ENCODE measurements around the gene CCDC32.

Gene CCDC32

DNA sequence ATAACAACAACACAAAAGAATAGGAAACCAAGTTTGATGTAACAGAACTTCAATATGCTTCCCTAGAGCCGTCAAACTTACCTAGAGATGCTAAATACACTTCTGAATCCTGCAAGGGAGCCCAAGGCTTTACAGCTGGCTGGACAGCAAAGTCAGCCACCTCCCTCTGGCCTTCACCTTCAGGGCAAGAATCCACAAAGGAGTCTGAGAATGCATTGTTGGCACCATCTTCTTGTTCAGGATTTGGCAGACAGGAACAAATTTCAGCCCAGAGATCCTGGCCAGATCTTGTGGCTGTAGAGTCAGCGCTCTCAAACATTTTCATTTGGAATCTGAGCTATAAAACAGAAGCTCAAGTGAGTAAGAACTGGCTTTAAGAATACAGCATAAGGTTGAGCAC, 2.2 kb downstream of the CCDC32 start:
- Histone ChIP-seq H3K14ac (ENCODE audit: low read length) (no peak overlapping the region), H2AK5ac (ENCODE audit: low read length) (no peak overlapping the region), H2BK12ac (ENCODE audit: low read length) (no peak overlapping the region), H3K27me3 (ENCODE audit: insufficient read depth, low read length) (no peaks in the 10 kb centered on the region), H3K4me2 (ENCODE audit: low read length) (no peak overlapping the region), H2BK120ac (ENCODE audit: insufficient read depth, low read length, poor library complexity) (no peak overlapping the region), H4K8ac (ENCODE audit: low read depth, low read length) (no peak overlapping the region), H4K12ac (ENCODE audit: low read depth, low read length) (no peak overlapping the region), H3K27ac (ENCODE audit: low read depth, low read length) (no peak overlapping the region), H2BK5ac (ENCODE audit: low read depth, low read length, poor library complexity) (no peak overlapping the region), H2AFZ (ENCODE audit: insufficient read depth, low read length, poor library complexity) (no peak overlapping the region), H3K36me3 (ENCODE audit: control insufficient read depth in 1 of 2, insufficient read depth in 2 of 2, low read length in 2 of 2) (peaks cover 0 to 3% of the 10 kb centered on the region in 2 experiments), H3K23ac (ENCODE audit: low read length) (no peak overlapping the region), H4K91ac (ENCODE audit: low read depth, low read length) (no peak overlapping the region), H3K9ac (ENCODE audit: low read length) (no peak overlapping the region), H3K79me2 (ENCODE audit: control insufficient read depth, insufficient read depth, low read length, poor library complexity) (peaks cover 2% of the 10 kb centered on the region), H3K9me3 (ENCODE audit: insufficient read depth, low read depth, low read length) (no peaks in the 10 kb centered on the region), H3K79me1 (ENCODE audit: low read length) (peaks cover 4% of the 10 kb centered on the region), H3K18ac (ENCODE audit: low read length) (no peak overlapping the region), H3K4me1 (ENCODE audit: control insufficient read depth in 1 of 2, insufficient read depth in 2 of 2, low read length in 2 of 2) (peaks cover 2% of the 10 kb centered on the region in 2 experiments), H3K4me3 (ENCODE audit: low read depth, low read length) (no peak overlapping the region), H3K4ac (ENCODE audit: low read depth, low read length) (no peak overlapping the region)
- no peak for DNase-seq
- WGBS (ENCODE audit: extremely low coverage, insufficient coverage, insufficient read length) = no CpG with 5 or more reads among the region's 2 CpGs

DNA sequence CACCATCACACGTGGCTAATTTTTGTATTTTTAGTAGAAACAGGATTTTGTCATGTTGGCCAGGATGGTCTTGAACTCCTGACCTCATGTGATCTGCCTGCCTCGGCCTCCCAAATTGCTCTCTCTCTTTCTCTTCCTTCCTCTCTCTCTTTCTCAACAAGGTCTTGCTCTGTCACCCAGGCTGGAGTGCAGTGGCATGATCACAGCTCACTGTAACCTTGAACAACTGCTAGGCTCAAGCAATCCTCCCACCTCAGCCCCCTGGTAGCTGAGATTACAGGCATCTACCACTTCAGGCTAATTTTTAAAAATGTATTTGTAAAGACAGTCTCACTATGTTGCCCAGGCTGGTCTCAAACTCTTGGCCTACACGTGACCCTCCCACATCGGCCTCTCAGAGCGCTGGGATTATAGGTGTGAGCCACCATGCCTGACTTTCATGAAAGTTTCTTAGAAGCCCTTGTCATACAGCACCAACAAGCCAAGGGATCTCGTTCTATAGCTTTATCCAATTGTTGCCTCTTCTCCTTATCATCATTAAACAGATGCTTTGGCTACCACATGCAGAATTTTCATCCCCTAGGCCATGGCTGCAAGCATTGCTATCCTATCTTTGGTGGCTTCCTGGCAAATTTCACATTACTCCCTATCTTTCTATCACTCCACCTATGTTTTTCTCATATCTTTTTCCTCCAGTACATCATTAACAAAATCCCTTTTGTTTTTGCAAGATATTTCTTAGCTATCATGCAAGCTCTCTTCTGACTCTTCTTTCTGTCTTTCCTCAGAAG, 5.7 kb downstream of the CCDC32 start:
- no peak overlapping the region for H4K8ac ChIP-seq (ENCODE audit: low read depth, low read length)
- no peak overlapping the region for H4K91ac ChIP-seq (ENCODE audit: low read depth, low read length)
- no peak overlapping the region for H3K4ac ChIP-seq (ENCODE audit: low read depth, low read length)
- H3K36me3 ChIP-seq (ENCODE audit: control insufficient read depth in 1 of 2, insufficient read depth in 2 of 2, low read length in 2 of 2) = peaks cover 2 to 11% of the 10 kb centered on the region in 2 experiments
- H3K27ac ChIP-seq (ENCODE audit: low read depth, low read length) = no peak overlapping the region
- H2BK12ac ChIP-seq (ENCODE audit: low read length) = no peak overlapping the region
- no peak overlapping the region for H3K18ac ChIP-seq (ENCODE audit: low read length)
- H3K23ac ChIP-seq (ENCODE audit: low read length) = no peak overlapping the region
- no peaks in the 10 kb centered on the region for H3K27me3 ChIP-seq (ENCODE audit: insufficient read depth, low read length)
- no peak overlapping the region for H2BK120ac ChIP-seq (ENCODE audit: insufficient read depth, low read length, poor library complexity)
- no peak overlapping the region for H3K9ac ChIP-seq (ENCODE audit: low read length)
- peaks cover 0 to 2% of the 10 kb centered on the region in 2 experiments for H3K4me1 ChIP-seq (ENCODE audit: control insufficient read depth in 1 of 2, insufficient read depth in 2 of 2, low read length in 2 of 2)
- H4K12ac ChIP-seq (ENCODE audit: low read depth, low read length) = no peak overlapping the region
- DNase-seq = peak; percentile 45 to 80
- no peak overlapping the region for H2AK5ac ChIP-seq (ENCODE audit: low read length)
- H3K79me1 ChIP-seq (ENCODE audit: low read length) = no peaks in the 10 kb centered on the region
- no peak overlapping the region for H2BK5ac ChIP-seq (ENCODE audit: low read depth, low read length, poor library complexity)
- H2AFZ ChIP-seq (ENCODE audit: insufficient read depth, low read length, poor library complexity) = no peak overlapping the region
- no peaks in the 10 kb centered on the region for H3K9me3 ChIP-seq (ENCODE audit: insufficient read depth, low read depth, low read length)
- no peak overlapping the region for H3K14ac ChIP-seq (ENCODE audit: low read length)
- H3K4me2 ChIP-seq (ENCODE audit: low read length) = no peak overlapping the region
- H3K4me3 ChIP-seq (ENCODE audit: low read depth, low read length) = no peak overlapping the region
- WGBS (ENCODE audit: extremely low coverage, insufficient coverage, insufficient read length) = no CpG with 5 or more reads among the region's 6 CpGs
- no peaks in the 10 kb centered on the region for H3K79me2 ChIP-seq (ENCODE audit: control insufficient read depth, insufficient read depth, low read length, poor library complexity)

GRCh38 chr15:40555876-40556275, 9.0 kb downstream of the CCDC32 start:
- Histone ChIP-seq H3K4me2 (ENCODE audit: low read length) (no peak overlapping the region), H2AK5ac (ENCODE audit: low read length) (no peak overlapping the region), H3K27ac (ENCODE audit: low read depth, low read length) (no peak overlapping the region), H3K27me3 (ENCODE audit: insufficient read depth, low read length) (no peaks in the 10 kb centered on the region), H3K4me1 (ENCODE audit: control insufficient read depth in 1 of 2, insufficient read depth in 2 of 2, low read length in 2 of 2) (no peaks in the 10 kb centered on the region), H3K4ac (ENCODE audit: low read depth, low read length) (no peak overlapping the region), H3K9ac (ENCODE audit: low read length) (no peak overlapping the region), H2AFZ (ENCODE audit: insufficient read depth, low read length, poor library complexity) (no peak overlapping the region), H3K79me2 (ENCODE audit: control insufficient read depth, insufficient read depth, low read length, poor library complexity) (no peaks in the 10 kb centered on the region), H3K4me3 (ENCODE audit: low read depth, low read length) (no peak overlapping the region), H4K91ac (ENCODE audit: low read depth, low read length) (no peak overlapping the region), H2BK12ac (ENCODE audit: low read length) (no peak overlapping the region), H2BK120ac (ENCODE audit: insufficient read depth, low read length, poor library complexity) (no peak overlapping the region), H4K12ac (ENCODE audit: low read depth, low read length) (no peak overlapping the region), H4K8ac (ENCODE audit: low read depth, low read length) (no peak overlapping the region), H2BK5ac (ENCODE audit: low read depth, low read length, poor library complexity) (no peak overlapping the region), H3K9me3 (ENCODE audit: insufficient read depth, low read depth, low read length) (no peaks in the 10 kb centered on the region), H3K18ac (ENCODE audit: low read length) (no peak overlapping the region), H3K36me3 (ENCODE audit: control insufficient read depth in 1 of 2, insufficient read depth in 2 of 2, low read length in 2 of 2) (peaks cover 13 to 22% of the 10 kb centered on the region in 2 experiments), H3K79me1 (ENCODE audit: low read length) (no peaks in the 10 kb centered on the region), H3K23ac (ENCODE audit: low read length) (no peak overlapping the region), H3K14ac (ENCODE audit: low read length) (no peak overlapping the region)
- DNase-seq = no peak
- no CpG with 5 or more reads among the region's 2 CpGs for WGBS (ENCODE audit: extremely low coverage, insufficient coverage, insufficient read length)

GRCh38 chr15:40554161-40554525, 10.7 kb downstream of the CCDC32 start:
- Histone ChIP-seq H3K4me2 (ENCODE audit: low read length) (no peak overlapping the region), H2BK5ac (ENCODE audit: low read depth, low read length, poor library complexity) (no peak overlapping the region)

More at GRCh38 chr15:40554161-40554525, 10.7 kb downstream of the CCDC32 start:
- DNase-seq = no peak
- Histone ChIP-seq H3K4me1 (ENCODE audit: control insufficient read depth in 1 of 2, insufficient read depth in 2 of 2, low read length in 2 of 2) (no peaks in the 10 kb centered on the region), H2BK120ac (ENCODE audit: insufficient read depth, low read length, poor library complexity) (no peak overlapping the region), H3K18ac (ENCODE audit: low read length) (no peak overlapping the region), H2BK12ac (ENCODE audit: low read length) (no peak overlapping the region), H4K12ac (ENCODE audit: low read depth, low read length) (no peak overlapping the region), H3K23ac (ENCODE audit: low read length) (no peak overlapping the region), H3K27me3 (ENCODE audit: insufficient read depth, low read length) (no peaks in the 10 kb centered on the region), H3K36me3 (ENCODE audit: control insufficient read depth in 1 of 2, insufficient read depth in 2 of 2, low read length in 2 of 2) (peaks cover 18 to 27% of the 10 kb centered on the region in 2 experiments), H3K9ac (ENCODE audit: low read length) (no peak overlapping the region), H3K14ac (ENCODE audit: low read length) (no peak overlapping the region), H4K8ac (ENCODE audit: low read depth, low read length) (no peak overlapping the region), H2AK5ac (ENCODE audit: low read length) (no peak overlapping the region), H4K91ac (ENCODE audit: low read depth, low read length) (no peak overlapping the region), H3K4me3 (ENCODE audit: low read depth, low read length) (no peak overlapping the region), H3K4ac (ENCODE audit: low read depth, low read length) (no peak overlapping the region), H3K27ac (ENCODE audit: low read depth, low read length) (no peak overlapping the region), H3K79me2 (ENCODE audit: control insufficient read depth, insufficient read depth, low read length, poor library complexity) (no peaks in the 10 kb centered on the region), H2AFZ (ENCODE audit: insufficient read depth, low read length, poor library complexity) (no peak overlapping the region), H3K79me1 (ENCODE audit: low read length) (no peaks in the 10 kb centered on the region), H3K9me3 (ENCODE audit: insufficient read depth, low read depth, low read length) (peaks cover 3% of the 10 kb centered on the region)
- WGBS (ENCODE audit: extremely low coverage, insufficient coverage, insufficient read length) = no CpG with 5 or more reads among the region's 4 CpGs

Measured in trophoblast cell (in vitro differentiated cells and primary cell).